OCI-LY7 (cell line): Measurements from ENCODE around the gene TBC1D17. TPM values are rescaled to one million over a fixed set of nuclear protein-coding genes. Genes with fewer than 3 reads are reported as not detected.

Experiments used
- BruUV-seq: library from RNA; stranded (reverse); fragments of 400-500 nt; replicated peaks from 2 replicates; lab custom pipeline; 2021; lab: Mats Ljungman, UMichigan
- CTCF ChIA-PET: fragments of 300-600 bp; sonication (Branson Sonifier 250); formaldehyde crosslinking; loops from one replicate; lab custom pipeline; 2022; ENCODE audit warnings: antibody characterized with exemption; ENCODE audit not compliant: unreplicated experiment; lab: Charles Lee
- POLR2A ChIA-PET: fragments of 300-600 bp; sonication (Branson Sonifier 250); formaldehyde crosslinking; loops from one replicate; lab custom pipeline; 2022; ENCODE audit warnings: antibody characterized with exemption; lab: Charles Lee
- DNase-seq: peaks from one replicate; pipeline ENCODE4 v3.0.0-alpha.2; 2015; ENCODE audit warnings: low spot score
- H2AFZ ChIP-seq: fragments of 200-600 bp; sonication (generic), shearing (Covaris generic); 2 replicates; pipeline ENCODE4 v1.6.1; 2014; ENCODE audit warnings: mild to moderate bottlenecking, antibody characterized with exemption, low read length, moderate library complexity
- H3K27ac ChIP-seq: fragments of 200-600 bp; sonication (generic); 2 replicates; pipeline ENCODE4 v1.5.1; 2014; ENCODE audit warnings: mixed run types, low read depth, mild to moderate bottlenecking, moderate library complexity, low read length, inconsistent platforms; ENCODE audit not compliant: poor library complexity, severe bottlenecking
- H3K36me3 ChIP-seq: fragments of 200-600 bp; sonication (generic); 2 replicates; pipeline ENCODE4 v1.6.1; 2014; ENCODE audit warnings: mild to moderate bottlenecking, antibody characterized with exemption, low read length, moderate library complexity, mixed read lengths; ENCODE audit not compliant: insufficient read depth
- H3K4me1 ChIP-seq: fragments of 200-600 bp; sonication (generic); 2 replicates; pipeline ENCODE4 v1.5.1; 2014; ENCODE audit warnings: mild to moderate bottlenecking, low read length; ENCODE audit not compliant: insufficient read depth, poor library complexity, severe bottlenecking
- H3K4me2 ChIP-seq: fragments of 200-600 bp; sonication (generic); 2 replicates; pipeline ENCODE4 v1.6.1; 2014; ENCODE audit warnings: mild to moderate bottlenecking, low read length
- H3K4me3 ChIP-seq: fragments of 200-600 bp; sonication (generic); 2 replicates; pipeline ENCODE4 v1.5.1; 2014; ENCODE audit warnings: mild to moderate bottlenecking, low read depth, low read length; ENCODE audit not compliant: poor library complexity, severe bottlenecking
- H3K79me2 ChIP-seq: fragments of 200-600 bp; sonication (generic); 2 replicates; pipeline ENCODE4 v1.6.1; 2016; ENCODE audit warnings: low read depth, mild to moderate bottlenecking, low read length, moderate library complexity, mixed read lengths; ENCODE audit not compliant: insufficient read depth
- H3K9me2 ChIP-seq: fragments of 200-600 bp; sonication (generic); 2 replicates; pipeline ENCODE4 v1.6.1; 2016; ENCODE audit warnings: mild to moderate bottlenecking, low read length, mixed read lengths; ENCODE audit not compliant: insufficient read depth
- H3K9me3 ChIP-seq: fragments of 200-600 bp; sonication (generic); 2 replicates; pipeline ENCODE4 v1.6.1; 2014; ENCODE audit warnings: mild to moderate bottlenecking, mixed run types, low read length, mixed read lengths
- H4K20me1 ChIP-seq: fragments of 200-600 bp; sonication (generic); 2 replicates; pipeline ENCODE4 v1.6.1; 2014; ENCODE audit warnings: mild to moderate bottlenecking, antibody characterized with exemption, low read length, moderate library complexity, mixed read lengths; ENCODE audit not compliant: insufficient read depth
- EZH2phosphoT487 ChIP-seq: fragments of 200-600 bp; sonication (generic); IDR thresholded peaks from 2 replicates; pipeline ENCODE4 v1.6.1; 2018; ENCODE audit warnings: low read depth, borderline replicate concordance, mild to moderate bottlenecking, mixed run types, antibody characterized with exemption, low read length, moderate library complexity, mixed read lengths
- intact Hi-C: fragments of 100-400 bp; cut with micrococcal nuclease; formaldehyde crosslinking; loops from one replicate; pipeline ENCODE4 v1.10.0; 2022; ENCODE audit not compliant: unreplicated experiment
- total RNA-seq, 2 experiments: library from RNA; depleted of rRNA in 1 of 2; stranded (reverse); fragments of >200 nt in 1 of 2; shearing (Covaris generic) in 1 of 2; gene quantifications; 2 replicates each; pipeline ENCODE4 v1.2.3, GENCODE V29; 2014 to 2022
- TF ChIP-seq, protein P1 (sequence below): fragments of 200-600 bp; sonication (generic); conservative IDR thresholded peaks from 2 replicates; pipeline ENCODE4 v1.5.1; 2014; ENCODE audit warnings: mild to moderate bottlenecking, antibody characterized with exemption, low read length, moderate library complexity, mixed read lengths

TBC1D17 gene
- total RNA-seq, 2 experiments from 2014 or later = 8.0 to 24.0 TPM

DNA sequence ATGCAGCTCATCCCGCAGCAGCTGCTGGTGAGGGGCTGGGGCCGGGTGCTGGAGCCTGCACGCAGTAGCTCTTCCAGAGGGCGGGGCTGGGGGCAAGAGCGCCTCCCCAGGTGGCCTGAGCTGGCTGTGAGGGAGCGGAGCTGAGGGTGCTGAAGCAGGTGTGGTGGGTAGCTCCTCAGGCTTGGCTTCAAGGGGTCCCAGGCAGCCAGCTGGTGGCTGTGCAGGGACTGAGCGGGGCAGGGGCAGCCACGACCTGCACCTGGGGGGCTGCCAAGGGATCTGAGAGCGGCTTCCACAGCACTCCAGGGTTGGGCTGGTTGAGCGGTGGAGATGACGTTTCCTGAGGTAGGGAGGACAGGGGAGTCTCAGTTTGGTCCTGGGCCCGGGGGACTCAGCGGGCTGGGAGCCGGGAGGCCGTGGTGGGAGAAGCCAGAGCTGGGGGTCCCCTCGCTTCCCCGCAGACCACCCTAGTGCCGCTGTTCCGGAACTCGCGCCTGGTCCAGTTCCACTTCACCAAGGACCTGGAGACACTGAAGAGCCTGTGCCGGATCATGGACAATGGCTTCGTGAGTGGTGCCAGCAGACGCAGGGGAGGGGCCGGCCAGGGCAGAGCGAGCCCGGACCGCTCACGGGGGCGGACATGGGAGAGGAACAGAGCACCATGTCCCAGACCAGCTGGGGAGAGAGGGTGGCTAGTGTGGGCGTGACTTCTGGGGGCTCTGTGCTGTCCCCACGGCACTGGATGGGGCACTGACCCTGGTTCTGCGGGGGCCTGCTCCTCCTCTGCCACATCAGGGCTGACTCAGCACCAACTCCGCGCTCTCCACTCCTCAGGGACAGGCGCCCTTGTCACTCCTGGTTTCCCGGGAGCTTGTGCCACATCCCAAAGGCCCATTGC, 19.2 kb upstream of the TBC1D17 start:
- Histone ChIP-seq H3K9me2 (no peaks in the 10 kb centered on the region), H3K4me1 (peaks cover 7% of the 10 kb centered on the region), H3K79me2 (peaks cover 7% of the 10 kb centered on the region; the same call in 1 of the 2 replicates), H3K4me2 (no peak overlapping the region), H2AFZ (no peak overlapping the region), H3K9me3 (no peaks in the 10 kb centered on the region), H3K27ac (no peak overlapping the region), H3K4me3 (no peak overlapping the region), H3K36me3 (peaks cover 90% of the 10 kb centered on the region), H4K20me1 (peaks cover 5% of the 10 kb centered on the region; the same call in 1 of the 2 replicates)
- peak; percentile 37 for DNase-seq
- BruUV-seq = no TSS peak
- intact Hi-C loops = no loop called here
- POLR2A ChIA-PET = no interaction called here
- TF ChIP-seq, protein P1, sequence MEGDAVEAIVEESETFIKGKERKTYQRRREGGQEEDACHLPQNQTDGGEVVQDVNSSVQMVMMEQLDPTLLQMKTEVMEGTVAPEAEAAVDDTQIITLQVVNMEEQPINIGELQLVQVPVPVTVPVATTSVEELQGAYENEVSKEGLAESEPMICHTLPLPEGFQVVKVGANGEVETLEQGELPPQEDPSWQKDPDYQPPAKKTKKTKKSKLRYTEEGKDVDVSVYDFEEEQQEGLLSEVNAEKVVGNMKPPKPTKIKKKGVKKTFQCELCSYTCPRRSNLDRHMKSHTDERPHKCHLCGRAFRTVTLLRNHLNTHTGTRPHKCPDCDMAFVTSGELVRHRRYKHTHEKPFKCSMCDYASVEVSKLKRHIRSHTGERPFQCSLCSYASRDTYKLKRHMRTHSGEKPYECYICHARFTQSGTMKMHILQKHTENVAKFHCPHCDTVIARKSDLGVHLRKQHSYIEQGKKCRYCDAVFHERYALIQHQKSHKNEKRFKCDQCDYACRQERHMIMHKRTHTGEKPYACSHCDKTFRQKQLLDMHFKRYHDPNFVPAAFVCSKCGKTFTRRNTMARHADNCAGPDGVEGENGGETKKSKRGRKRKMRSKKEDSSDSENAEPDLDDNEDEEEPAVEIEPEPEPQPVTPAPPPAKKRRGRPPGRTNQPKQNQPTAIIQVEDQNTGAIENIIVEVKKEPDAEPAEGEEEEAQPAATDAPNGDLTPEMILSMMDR = 0 out of 2 replicates have a peak, but pooled peaks have one; percentile 22
- TF ChIP-seq EZH2phosphoT487 = no peak
- CTCF ChIA-PET = no interaction called here

DNA sequence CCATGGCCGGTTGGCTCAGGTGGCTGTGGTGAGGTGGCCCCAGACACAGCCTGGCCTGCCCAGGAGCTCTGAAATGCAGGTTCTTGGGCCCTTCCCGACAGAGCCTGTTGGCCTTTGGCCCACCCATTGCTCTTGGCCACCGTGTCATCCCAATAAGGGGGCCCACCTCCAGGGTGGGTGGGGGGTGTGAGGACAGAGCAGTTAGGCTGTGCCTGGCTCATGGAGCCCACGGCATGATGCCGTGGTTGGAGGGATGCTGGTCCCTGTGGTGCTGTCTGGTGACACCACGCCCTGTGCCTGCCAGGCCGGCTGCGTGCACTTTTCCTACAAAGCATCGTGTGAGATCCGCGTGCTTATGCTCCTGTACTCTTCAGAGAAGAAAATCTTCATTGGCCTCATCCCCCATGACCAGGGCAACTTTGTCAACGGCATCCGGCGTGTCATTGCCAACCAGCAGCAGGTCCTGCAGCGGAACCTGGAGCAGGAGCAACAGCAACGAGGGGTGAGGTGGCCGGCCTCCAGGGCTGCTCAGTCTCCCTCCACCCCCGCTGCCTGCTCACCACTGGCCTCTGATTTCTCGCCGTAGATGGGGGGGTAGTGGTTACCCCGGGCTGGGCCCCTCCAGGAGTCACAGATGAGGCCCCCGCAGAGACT, 17.7 kb upstream of the TBC1D17 start:
- Histone ChIP-seq H3K27ac (no peak overlapping the region), H3K9me2 (no peaks in the 10 kb centered on the region), H3K79me2 (peaks cover 7% of the 10 kb centered on the region; the same call in 1 of the 2 replicates), H3K4me3 (no peak overlapping the region), H3K9me3 (no peaks in the 10 kb centered on the region), H2AFZ (no peak overlapping the region), H3K4me1 (peaks cover 4% of the 10 kb centered on the region), H4K20me1 (peaks cover 6% of the 10 kb centered on the region; the same call in 1 of the 2 replicates), H3K36me3 (peaks cover 97% of the 10 kb centered on the region), H3K4me2 (no peak overlapping the region)
- intact Hi-C loops = no loop called here
- POLR2A ChIA-PET = no interaction called here
- CTCF ChIA-PET = no interaction called here
- DNase-seq = no peak
- BruUV-seq = no TSS peak
- TF ChIP-seq, protein P1 = no peak
- TF ChIP-seq EZH2phosphoT487 = no peak
